GM18870 (cell line): ENCODE data around the gene CFAP99.

ENCODE experiments used
- ATAC-seq: cut with Tn5 transposase; IDR thresholded peaks from one replicate; pipeline ENCODE4 v1.9.1; 2021; ENCODE audit warnings: moderate library complexity; ENCODE audit not compliant: unreplicated experiment

Gene CFAP99

GRCh38 chr4:2390146-2390545, 28.6 kb upstream of the CFAP99 start:
- no peak for ATAC-seq

GRCh38 chr4:2390784-2391421, 27.9 kb upstream of the CFAP99 start:
- ATAC-seq = no peak

- ATAC-seq = no peak
Measured at GRCh38 chr4:2393353-2394270, 25.1 kb upstream of the CFAP99 start.

- ATAC-seq = no peak
Measured at GRCh38 chr4:2394528-2394927, 24.2 kb upstream of the CFAP99 start.

- ATAC-seq = no peak
Measured at GRCh38 chr4:2395038-2395437, 23.7 kb upstream of the CFAP99 start.

- ATAC-seq = no peak
Measured at GRCh38 chr4:2395584-2395983, 23.2 kb upstream of the CFAP99 start.

GRCh38 chr4:2396781-2397368, 21.9 kb upstream of the CFAP99 start:
- ATAC-seq = no peak

- no peak for ATAC-seq
Measured at GRCh38 chr4:2397596-2398379, 21.0 kb upstream of the CFAP99 start.

- ATAC-seq = no peak
Measured at GRCh38 chr4:2399216-2399615, 19.5 kb upstream of the CFAP99 start.

GRCh38 chr4:2399631-2400190, 19.0 kb upstream of the CFAP99 start:
- no peak for ATAC-seq

- ATAC-seq = no peak
Measured at GRCh38 chr4:2400841-2401609, 17.7 kb upstream of the CFAP99 start.

GRCh38 chr4:2401610-2401983, 17.2 kb upstream of the CFAP99 start:
- ATAC-seq = no peak

GRCh38 chr4:2402048-2402842, 16.5 kb upstream of the CFAP99 start:
- ATAC-seq = no peak

- no peak for ATAC-seq
Measured at GRCh38 chr4:2402941-2403340, 15.8 kb upstream of the CFAP99 start.

GRCh38 chr4:2406406-2406805, 12.3 kb upstream of the CFAP99 start:
- ATAC-seq = no peak

- no peak for ATAC-seq
Measured at GRCh38 chr4:2406920-2407319, 11.8 kb upstream of the CFAP99 start.

GRCh38 chr4:2407991-2408342, 10.8 kb upstream of the CFAP99 start:
- ATAC-seq = no peak

GRCh38 chr4:2408401-2408958, 10.3 kb upstream of the CFAP99 start:
- ATAC-seq = no peak

- ATAC-seq = no peak
Measured at GRCh38 chr4:2408976-2409375, 9.8 kb upstream of the CFAP99 start.
